B cell (primary cell): Measurements from ENCODE around the gene CHKA. TPM values are rescaled to one million over a fixed set of nuclear protein-coding genes. Genes with fewer than 3 reads are reported as not detected.

Experiments used
- ATAC-seq: fragments of 200-7000 bp; cut with Tn5 transposase; one replicate; pipeline ENCODE4 v1.10.0; 2021; ENCODE audit warnings: low read depth, mild to moderate bottlenecking, moderate number of reproducible peaks, moderate library complexity
- CTCF ChIA-PET: fragments of 350-600 bp; sonication (Branson Sonifier 250); formaldehyde crosslinking; loops from one replicate; lab custom pipeline; 2021; ENCODE audit warnings: antibody characterized with exemption, inconsistent platforms; lab: Charles Lee
- POLR2A ChIA-PET: fragments of 350-600 bp; sonication (Branson Sonifier 250); formaldehyde crosslinking; loops from one replicate; lab custom pipeline; 2021; ENCODE audit warnings: antibody characterized with exemption; lab: Charles Lee
- DNase-seq: peaks from one replicate; pipeline ENCODE4 v3.0.0; 2013
- H2AFZ ChIP-seq: 2 replicates; pipeline ENCODE4 v1.6.1; 2012; ENCODE audit warnings: mild to moderate bottlenecking, low read depth, low read length; ENCODE audit not compliant: insufficient read depth, poor library complexity, severe bottlenecking
- H3K27ac ChIP-seq, 2 donors: 1 replicate in 1 of 2; 2 replicates in 1 of 2; pipeline ENCODE4 v1.5.1; 2012 to 2013; ENCODE audit warnings: low read length in 2 of 2, mild to moderate bottlenecking in 2 of 2, moderate library complexity in 1 of 2
- H3K27me3 ChIP-seq, 4 experiments: fragments of 200-600 bp in 1 of 4; sonication (generic) in 1 of 4; replicated peaks in 1 of 4; 1 replicate in 2 of 4; 2 replicates in 2 of 4; pipeline versions ENCODE4 v1.6.1 to v1.7.0; 2013 to 2016; ENCODE audit warnings: low read length in 3 of 4, mild to moderate bottlenecking in 2 of 4, mixed read lengths in 1 of 4, moderate library complexity in 1 of 4; ENCODE audit not compliant: insufficient read depth in 4 of 4, control insufficient read depth in 3 of 4; ENCODE audit errors: control extremely low read depth in 1 of 4
- H3K36me3 ChIP-seq, 2 experiments: replicated peaks in 1 of 2; 1 replicate in 1 of 2; 2 replicates in 1 of 2; pipeline versions ENCODE4 v1.6.1 to v1.7.1; 2013; ENCODE audit warnings: low read length in 1 of 2; ENCODE audit not compliant: insufficient read depth in 2 of 2, control insufficient read depth in 1 of 2; ENCODE audit errors: control extremely low read depth in 1 of 2, extremely low read depth in 1 of 2
- H3K4me1 ChIP-seq, 2 donors: fragments of 200-600 bp in 1 of 2; sonication (generic) in 1 of 2; 1 replicate in 1 of 2; 2 replicates in 1 of 2; pipeline versions ENCODE4 v1.5.1 to v1.6.1; 2013 to 2017; ENCODE audit warnings: low read length in 2 of 2; ENCODE audit not compliant: control insufficient read depth in 2 of 2, insufficient read depth in 2 of 2
- H3K4me2 ChIP-seq: replicated peaks from 2 replicates; pipeline ENCODE3; 2012; ENCODE audit warnings: mild to moderate bottlenecking, low read depth, low read length; ENCODE audit not compliant: poor library complexity, severe bottlenecking
- H3K4me3 ChIP-seq, 5 experiments: fragments of 200-600 bp in 1 of 5; sonication (generic) in 1 of 5; 1 replicate in 3 of 5; 2 replicates in 2 of 5; pipeline versions ENCODE4 v1.5.1 to v1.7.0; 2011 to 2016; ENCODE audit warnings: low read length in 4 of 5, mild to moderate bottlenecking in 4 of 5, low read depth in 2 of 5, control low read depth in 1 of 5, moderate library complexity in 1 of 5; ENCODE audit not compliant: insufficient read depth in 1 of 5; ENCODE audit errors: control extremely low read depth in 1 of 5, extremely low read depth in 1 of 5
- H3K79me2 ChIP-seq: fragments of 200-600 bp; sonication (generic); one replicate; pipeline ENCODE4 v1.6.0; 2016; ENCODE audit warnings: low read length; ENCODE audit not compliant: control insufficient read depth, insufficient read depth
- H3K9ac ChIP-seq: fragments of 200-600 bp; sonication (generic); 2 replicates; pipeline ENCODE4 v1.6.1; 2017; ENCODE audit warnings: mild to moderate bottlenecking, low read length, moderate library complexity
- H3K9me3 ChIP-seq, 3 donors: one replicate each; pipeline versions ENCODE4 v1.6.1 to v1.7.1; 2013; ENCODE audit warnings: low read length in 2 of 3; ENCODE audit not compliant: control insufficient read depth in 2 of 3, insufficient read depth in 1 of 3; ENCODE audit errors: control extremely low read depth in 1 of 3
- H4K20me1 ChIP-seq: 2 replicates; pipeline ENCODE4 v1.6.0; 2012; ENCODE audit warnings: mild to moderate bottlenecking, low read length; ENCODE audit not compliant: insufficient read depth, control insufficient read depth, poor library complexity, severe bottlenecking
- H3K27ac Mint-ChIP-seq: one replicate; pipeline ENCODE4 v1.8.0; 2021; ENCODE audit warnings: mixed read lengths
- H3K27me3 Mint-ChIP-seq: one replicate; pipeline ENCODE4 v1.8.0; 2021; ENCODE audit warnings: mixed read lengths
- H3K4me1 Mint-ChIP-seq: one replicate; pipeline ENCODE4 v1.8.0; 2021; ENCODE audit warnings: mixed read lengths
- H3K4me3 Mint-ChIP-seq: one replicate; pipeline ENCODE4 v1.8.0; 2021; ENCODE audit warnings: mixed read lengths
- H3K9me3 Mint-ChIP-seq: one replicate; pipeline ENCODE4 v1.8.0; 2022; ENCODE audit warnings: mixed read lengths; ENCODE audit not compliant: insufficient read depth
- EZH2 ChIP-seq: IDR thresholded peaks from 2 replicates; pipeline ENCODE4 v1.6.1; 2012; ENCODE audit warnings: borderline replicate concordance, low read depth, mild to moderate bottlenecking, moderate library complexity, low read length; ENCODE audit not compliant: insufficient read depth, poor library complexity, severe bottlenecking
- WGBS: methylation state at CpG from one replicate; pipeline ENCODE4 v1.1.5; 2013; ENCODE audit warnings: missing lambda C conversion rate; ENCODE audit not compliant: insufficient coverage; 5-methylcytosine and 5-hydroxymethylcytosine counted together
- intact Hi-C: fragments of 100-400 bp; cut with micrococcal nuclease; formaldehyde crosslinking; loops from one replicate; pipeline ENCODE4 v1.10.0; 2022
- polyA plus RNA-seq: library from polyadenylated mRNA; depleted of rRNA; stranded (reverse); fragments of >200 nt; gene quantifications from 2 replicates; pipeline ENCODE4 v1.2.3, GENCODE V29; 2012
- total RNA-seq, 2 donors: library from RNA; stranded (reverse); fragments of 120-200 nt in 1 of 2; gene quantifications; 1 replicate in 1 of 2; 2 replicates in 1 of 2; pipeline versions ENCODE4 v1.2.3 to v1.2.4, GENCODE V29; 2013 to 2022
- TF ChIP-seq, protein P1 (sequence below): fragments of 200-600 bp; IDR thresholded peaks from one replicate; pipeline ENCODE4 v1.8.0; 2022; ENCODE audit warnings: antibody characterized with exemption, mild to moderate bottlenecking

The CHKA gene
- total and polyA plus RNA-seq, 2 donors (not counting 1 experiment from before 2014, with no cell fraction given) = 10.6 to 20.6 TPM

DNA sequence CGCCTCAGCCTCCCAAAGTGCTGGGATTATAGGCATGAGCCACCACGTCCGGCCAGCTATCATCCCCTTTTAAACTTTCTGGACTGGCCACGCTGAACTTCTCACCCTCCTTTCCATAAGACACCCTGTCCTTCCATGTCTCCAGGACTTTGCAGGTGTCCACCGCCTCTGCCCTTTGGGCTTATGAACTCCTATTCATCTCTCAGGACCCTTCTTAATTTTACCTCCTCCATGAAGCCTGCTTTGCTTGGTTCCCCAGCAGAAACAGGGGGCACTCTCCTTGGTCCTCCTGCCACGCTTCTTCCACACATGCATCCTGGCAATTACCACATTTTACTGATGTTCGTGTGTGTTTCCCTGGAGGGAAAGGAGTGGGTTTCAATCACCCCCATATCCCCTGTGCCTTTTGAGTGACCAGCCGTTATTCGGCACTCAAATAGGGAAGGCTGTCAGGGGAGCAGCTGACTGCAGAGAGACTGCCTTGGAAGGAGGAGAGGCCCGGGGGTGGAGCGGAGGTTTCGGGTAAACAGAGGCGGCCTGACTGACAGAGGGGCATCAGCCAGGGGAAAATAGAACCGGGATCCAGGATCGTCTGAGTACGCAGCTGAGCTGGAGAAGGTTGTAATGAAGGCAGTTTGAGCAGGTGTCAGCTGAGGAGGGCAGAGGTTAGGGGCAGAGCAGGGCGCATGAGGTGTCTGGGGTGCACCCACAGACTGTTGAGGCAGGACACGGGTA lies 27.1 kb upstream of the CHKA start:
- ChIA-PET CTCF (interaction anchor here (1.2 kb wide), 1 partner anchor 58 kb away, joined by 3 read pairs; no protein-coding TSS in a partner anchor), POLR2A (no interaction called here)
- Histone ChIP-seq H3K9me3 (no peaks in the 10 kb centered on the region), H3K27me3 (no peaks in the 10 kb centered on the region), H3K4me2 (no peak overlapping the region), H2AFZ (no peak overlapping the region), H3K4me3 (no peak overlapping the region), H3K79me2 (no peaks in the 10 kb centered on the region), H3K9ac (no peak overlapping the region), H3K27ac (no peak overlapping the region), H3K4me1 (no peaks in the 10 kb centered on the region), H3K36me3 (no peaks in the 10 kb centered on the region), H4K20me1 (no peaks in the 10 kb centered on the region)
- Mint-ChIP-seq H3K27ac (no peak overlapping the region), H3K4me1 (no peaks in the 10 kb centered on the region), H3K9me3 (no peaks in the 10 kb centered on the region), H3K4me3 (no peak overlapping the region), H3K27me3 (no peaks in the 10 kb centered on the region)
- intact Hi-C loops = no loop called here
- DNase-seq = no peak
- WGBS = 98% methylated on average over 16 of the region's 18 CpGs
- TF ChIP-seq, protein P1, sequence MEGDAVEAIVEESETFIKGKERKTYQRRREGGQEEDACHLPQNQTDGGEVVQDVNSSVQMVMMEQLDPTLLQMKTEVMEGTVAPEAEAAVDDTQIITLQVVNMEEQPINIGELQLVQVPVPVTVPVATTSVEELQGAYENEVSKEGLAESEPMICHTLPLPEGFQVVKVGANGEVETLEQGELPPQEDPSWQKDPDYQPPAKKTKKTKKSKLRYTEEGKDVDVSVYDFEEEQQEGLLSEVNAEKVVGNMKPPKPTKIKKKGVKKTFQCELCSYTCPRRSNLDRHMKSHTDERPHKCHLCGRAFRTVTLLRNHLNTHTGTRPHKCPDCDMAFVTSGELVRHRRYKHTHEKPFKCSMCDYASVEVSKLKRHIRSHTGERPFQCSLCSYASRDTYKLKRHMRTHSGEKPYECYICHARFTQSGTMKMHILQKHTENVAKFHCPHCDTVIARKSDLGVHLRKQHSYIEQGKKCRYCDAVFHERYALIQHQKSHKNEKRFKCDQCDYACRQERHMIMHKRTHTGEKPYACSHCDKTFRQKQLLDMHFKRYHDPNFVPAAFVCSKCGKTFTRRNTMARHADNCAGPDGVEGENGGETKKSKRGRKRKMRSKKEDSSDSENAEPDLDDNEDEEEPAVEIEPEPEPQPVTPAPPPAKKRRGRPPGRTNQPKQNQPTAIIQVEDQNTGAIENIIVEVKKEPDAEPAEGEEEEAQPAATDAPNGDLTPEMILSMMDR = no peak
- TF ChIP-seq EZH2 = no peak
- no peak for ATAC-seq

DNA sequence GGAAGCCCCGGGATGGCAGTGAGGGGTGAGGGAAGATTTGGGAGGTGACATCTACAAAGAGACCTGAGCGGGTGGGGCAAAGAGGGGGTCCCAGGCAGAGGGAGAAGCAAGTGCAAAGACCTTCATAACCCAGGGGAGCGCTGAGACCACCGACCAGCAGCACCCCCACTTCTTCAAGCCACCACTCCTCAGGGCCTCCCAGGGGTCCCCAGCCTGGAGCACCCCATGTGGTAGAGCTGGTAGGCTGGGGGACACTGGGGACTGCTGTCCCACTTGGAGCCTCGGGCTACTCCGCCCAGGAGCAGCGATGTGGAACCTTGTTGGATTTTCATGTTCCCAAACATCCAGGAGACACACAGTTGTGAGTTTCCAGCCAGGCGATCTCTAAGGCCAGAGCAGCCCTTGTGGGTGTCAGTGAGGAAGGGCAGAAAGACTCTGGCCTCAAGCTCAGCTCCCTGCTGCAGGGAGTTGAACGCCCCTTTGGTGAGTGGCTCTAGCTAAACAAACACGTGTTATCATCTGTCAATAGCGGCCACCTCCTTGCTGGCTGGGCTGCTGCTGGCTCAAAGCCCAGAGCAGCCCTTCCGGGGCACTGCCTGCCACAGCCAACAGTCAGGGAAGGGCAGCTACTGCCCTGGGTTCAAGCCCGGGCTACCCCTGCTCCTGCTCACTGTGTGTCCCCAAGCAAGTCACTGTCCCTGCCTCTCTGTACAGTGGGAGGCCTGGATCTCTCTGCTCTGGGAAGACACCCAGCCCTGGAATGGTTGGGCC lies 25.7 kb upstream of the CHKA start:
- no peak overlapping the region for H3K4me3 Mint-ChIP-seq
- WGBS = 66% methylated on average over 11 of the region's 13 CpGs
- DNase-seq (no peak), ATAC-seq (no peak)
- intact Hi-C loops = no loop called here
- H3K4me2 ChIP-seq = no peak overlapping the region
- CTCF ChIA-PET = interaction anchor here (1.2 kb wide), 1 partner anchor 59 kb away, joined by 3 read pairs; no protein-coding TSS in a partner anchor
- H2AFZ ChIP-seq = no peak overlapping the region
- no peaks in the 10 kb centered on the region for H3K9me3 Mint-ChIP-seq
- H3K4me1 ChIP-seq = peaks cover 4% of the 10 kb centered on the region in 2 donors
- no peak overlapping the region for H3K4me3 ChIP-seq
- H3K36me3 ChIP-seq = no peaks in the 10 kb centered on the region
- H3K4me1 Mint-ChIP-seq = peaks cover 6% of the 10 kb centered on the region
- H3K27ac Mint-ChIP-seq = no peak overlapping the region
- H3K27me3 Mint-ChIP-seq = no peaks in the 10 kb centered on the region
- POLR2A ChIA-PET = interaction anchor here (0.6 kb wide), 1 partner anchor 21 kb away, joined by 3 read pairs; no protein-coding TSS in a partner anchor
- H3K27me3 ChIP-seq = peaks cover 0 to 2% (median 0%) of the 10 kb centered on the region in 4 experiments
- H4K20me1 ChIP-seq = no peaks in the 10 kb centered on the region
- H3K9me3 ChIP-seq = no peaks in the 10 kb centered on the region
- H3K79me2 ChIP-seq = no peaks in the 10 kb centered on the region
- H3K27ac ChIP-seq = no peak overlapping the region
- no peak overlapping the region for H3K9ac ChIP-seq
- TF ChIP-seq EZH2 = no peak
- TF ChIP-seq, protein P1 = no peak
